Measurements from ENCODE around the gene LAGE3. TPM values are rescaled to one million over a fixed set of nuclear protein-coding genes. Genes with fewer than 3 reads are reported as not detected.

The LAGE3 gene
- total RNA-seq, 2 donors from 2014 or later, result 20.2 to 27.4 TPM

DNA sequence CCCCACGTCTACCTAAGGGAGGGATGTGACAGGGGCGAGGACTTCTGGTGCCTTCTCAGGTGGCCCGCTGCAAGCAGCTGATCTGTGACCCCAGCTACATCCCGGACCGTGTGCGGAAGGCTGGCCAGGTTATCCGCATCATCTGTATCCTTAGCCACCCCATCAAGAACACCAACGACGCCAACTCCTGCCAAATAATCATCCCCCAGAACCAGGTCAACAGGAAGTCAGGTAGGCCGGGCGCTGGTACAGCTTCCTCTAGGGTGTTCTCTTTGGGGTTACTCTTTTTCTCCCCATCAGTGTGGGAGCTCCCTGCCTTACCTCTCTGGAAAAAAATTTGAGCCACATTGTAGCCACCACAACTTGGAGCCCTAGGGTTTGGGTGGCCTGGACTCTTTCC, 37.5 kb downstream of the LAGE3 start:
- DNase-seq, result no peak
- Histone ChIP-seq H3K27ac (no peak overlapping the region), H3K27me3 (no peaks in the 10 kb centered on the region), H3K4me3 (no peak overlapping the region), H3K36me3 (replicated peaks in 1 of 2; ENCODE audit: insufficient read depth in 1 of 2, low read depth in 2 of 2) (no peaks in the 10 kb centered on the region), H3K4me1 (peaks cover 33% of the 10 kb centered on the region), H3K9me3 (no peaks in the 10 kb centered on the region)
- ATAC-seq, result no peak
- 92% methylated on average over 7 of the region's 11 CpGs; no CpG with 5 or more reads in 1 of the 2 donors for WGBS, 2 donors
- TF ChIP-seq POLR2A (IDR thresholded peaks at IDR 0.05), result no peak
- TF ChIP-seq, protein P1, sequence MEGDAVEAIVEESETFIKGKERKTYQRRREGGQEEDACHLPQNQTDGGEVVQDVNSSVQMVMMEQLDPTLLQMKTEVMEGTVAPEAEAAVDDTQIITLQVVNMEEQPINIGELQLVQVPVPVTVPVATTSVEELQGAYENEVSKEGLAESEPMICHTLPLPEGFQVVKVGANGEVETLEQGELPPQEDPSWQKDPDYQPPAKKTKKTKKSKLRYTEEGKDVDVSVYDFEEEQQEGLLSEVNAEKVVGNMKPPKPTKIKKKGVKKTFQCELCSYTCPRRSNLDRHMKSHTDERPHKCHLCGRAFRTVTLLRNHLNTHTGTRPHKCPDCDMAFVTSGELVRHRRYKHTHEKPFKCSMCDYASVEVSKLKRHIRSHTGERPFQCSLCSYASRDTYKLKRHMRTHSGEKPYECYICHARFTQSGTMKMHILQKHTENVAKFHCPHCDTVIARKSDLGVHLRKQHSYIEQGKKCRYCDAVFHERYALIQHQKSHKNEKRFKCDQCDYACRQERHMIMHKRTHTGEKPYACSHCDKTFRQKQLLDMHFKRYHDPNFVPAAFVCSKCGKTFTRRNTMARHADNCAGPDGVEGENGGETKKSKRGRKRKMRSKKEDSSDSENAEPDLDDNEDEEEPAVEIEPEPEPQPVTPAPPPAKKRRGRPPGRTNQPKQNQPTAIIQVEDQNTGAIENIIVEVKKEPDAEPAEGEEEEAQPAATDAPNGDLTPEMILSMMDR (IDR thresholded peaks at IDR 0.05), result no peak
- intact Hi-C loops (cut with DNase I), result no loop called here

DNA sequence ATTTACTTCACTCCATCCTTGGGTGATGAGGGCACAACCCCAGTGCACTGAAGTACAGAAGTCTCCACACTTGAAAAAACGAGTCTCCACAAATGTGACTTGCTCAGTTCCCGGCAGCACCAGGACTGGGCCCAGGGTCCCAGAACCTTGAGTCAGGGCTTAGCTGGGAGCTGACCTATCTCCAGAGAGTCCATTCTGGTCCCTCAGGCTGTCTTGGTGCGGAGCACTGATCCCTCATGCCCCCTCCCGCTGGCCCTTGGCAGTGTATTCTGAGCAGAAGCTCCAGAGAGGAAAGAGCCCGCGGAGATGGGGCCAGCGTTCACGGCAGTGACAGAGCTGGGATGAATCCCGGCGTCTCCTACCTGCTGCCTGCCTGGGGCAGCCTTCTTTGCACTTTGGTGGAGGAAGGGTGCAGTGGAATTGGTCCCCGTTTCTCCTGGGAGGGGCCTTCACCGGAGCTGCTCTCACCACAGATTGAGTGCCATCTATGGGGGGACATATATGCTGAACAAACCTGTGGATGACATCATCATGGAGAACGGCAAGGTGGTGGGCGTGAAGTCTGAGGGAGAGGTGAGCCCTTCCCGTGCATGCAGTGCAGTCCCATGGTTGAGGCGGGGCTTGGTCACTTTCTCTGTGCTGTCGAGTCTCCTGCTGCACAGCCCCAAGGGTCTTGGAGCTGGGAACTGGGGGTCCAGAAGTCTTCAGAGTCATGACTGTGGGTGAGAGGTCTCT, 38.3 kb downstream of the LAGE3 start:
- no peak for ATAC-seq
- H3K4me3 ChIP-seq, result no peak overlapping the region
- no peaks in the 10 kb centered on the region for H3K36me3 ChIP-seq (replicated peaks in 1 of 2; ENCODE audit: insufficient read depth in 1 of 2, low read depth in 2 of 2)
- no peaks in the 10 kb centered on the region for H3K27me3 ChIP-seq
- 86 to 91% methylated on average over 9 to 13 of the region's 17 CpGs for WGBS, 2 donors
- H3K4me1 ChIP-seq, result peaks cover 34% of the 10 kb centered on the region
- DNase-seq, result no peak
- H3K9me3 ChIP-seq, result no peaks in the 10 kb centered on the region
- intact Hi-C loops (cut with DNase I), result no loop called here
- no peak for TF ChIP-seq POLR2A (IDR thresholded peaks at IDR 0.05)
- TF ChIP-seq, protein P1 (IDR thresholded peaks at IDR 0.05), result no peak
- no peak overlapping the region for H3K27ac ChIP-seq

DNA sequence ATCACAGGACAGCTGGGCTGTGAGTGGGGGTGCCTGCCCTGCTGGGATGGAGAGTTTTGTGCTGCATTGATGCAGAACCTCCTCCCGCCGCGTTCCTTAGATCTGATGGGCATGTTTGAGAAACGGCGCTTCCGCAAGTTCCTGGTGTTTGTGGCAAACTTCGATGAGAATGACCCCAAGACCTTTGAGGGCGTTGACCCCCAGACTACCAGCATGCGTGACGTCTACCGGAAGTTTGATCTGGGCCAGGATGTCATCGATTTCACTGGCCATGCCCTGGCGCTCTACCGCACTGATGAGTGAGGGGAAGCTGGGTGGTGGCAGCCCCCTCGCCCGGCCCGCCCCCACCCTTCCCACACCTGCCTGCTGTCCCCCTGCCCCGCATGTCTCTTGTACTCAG, 39.2 kb downstream of the LAGE3 start:
- Histone ChIP-seq H3K4me3 (no peak overlapping the region), H3K9me3 (no peaks in the 10 kb centered on the region), H3K4me1 (peaks cover 25% of the 10 kb centered on the region), H3K36me3 (replicated peaks in 1 of 2; ENCODE audit: insufficient read depth in 1 of 2, low read depth in 2 of 2) (no peaks in the 10 kb centered on the region), H3K27me3 (no peaks in the 10 kb centered on the region), H3K27ac (no peak overlapping the region)
- TF ChIP-seq, protein P1 (IDR thresholded peaks at IDR 0.05), result no peak
- no peak for TF ChIP-seq POLR2A (IDR thresholded peaks at IDR 0.05)
- DNase-seq (no peak), ATAC-seq (no peak)
- intact Hi-C loops (cut with DNase I), result no loop called here
- WGBS, 2 donors, result 92% methylated on average over 8 of the region's 18 CpGs; no CpG with 5 or more reads in 1 of the 2 donors

DNA sequence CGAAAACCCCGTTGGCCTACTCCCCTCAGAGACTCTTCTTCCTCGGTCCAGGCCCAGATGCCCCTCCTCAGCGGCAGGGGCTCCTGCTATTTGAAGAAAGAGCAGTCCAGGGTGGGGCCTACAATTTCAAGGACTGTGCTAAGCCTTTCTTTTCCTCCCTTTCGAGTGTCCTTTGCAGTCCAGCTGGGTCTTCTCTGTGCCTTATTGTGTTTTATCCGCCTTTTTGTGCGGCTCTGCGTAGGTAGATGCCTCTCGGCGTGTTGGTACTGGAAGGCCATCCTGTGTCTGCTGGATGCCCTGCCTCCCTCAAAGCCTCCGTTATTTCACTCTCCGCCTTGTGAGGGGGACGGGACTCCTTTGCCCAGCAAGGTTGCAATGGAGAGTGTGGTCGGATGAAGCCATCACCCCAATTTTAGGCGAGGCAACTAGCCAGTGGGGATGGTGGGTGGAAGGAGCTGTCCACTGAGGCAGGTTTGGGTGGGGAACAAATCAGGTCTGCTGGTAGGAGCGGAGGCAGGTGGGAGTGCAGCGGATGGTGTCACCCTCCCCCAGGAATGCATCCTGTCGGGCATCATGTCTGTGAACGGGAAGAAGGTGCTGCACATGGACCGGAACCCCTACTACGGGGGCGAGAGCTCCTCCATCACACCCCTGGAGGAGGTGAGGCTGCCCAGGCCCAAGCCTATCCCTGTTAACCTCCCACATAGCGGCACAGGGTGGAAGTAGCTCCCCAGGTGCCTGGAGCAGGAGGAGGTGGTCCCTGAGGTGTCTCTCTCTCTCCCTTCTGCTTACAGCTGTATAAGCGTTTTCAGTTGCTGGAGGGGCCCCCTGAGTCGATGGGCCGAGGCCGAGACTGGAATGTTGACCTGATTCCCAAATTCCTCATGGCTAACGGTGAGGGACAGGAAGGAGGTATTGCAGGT, 40.8 kb downstream of the LAGE3 start:
- TF ChIP-seq POLR2A (IDR thresholded peaks at IDR 0.05), result no peak
- TF ChIP-seq, protein P1 (IDR thresholded peaks at IDR 0.05), result no peak
- DNase-seq (no peak), ATAC-seq (no peak)
- WGBS, 2 donors, result 62 to 76% methylated on average over 15 to 26 of the region's 28 CpGs
- H3K4me3 ChIP-seq, result no peak overlapping the region
- no peaks in the 10 kb centered on the region for H3K36me3 ChIP-seq (replicated peaks in 1 of 2; ENCODE audit: insufficient read depth in 1 of 2, low read depth in 2 of 2)
- intact Hi-C loops (cut with DNase I), result no loop called here
- H3K9me3 ChIP-seq, result no peaks in the 10 kb centered on the region
- H3K27ac ChIP-seq, result no peak overlapping the region
- no peaks in the 10 kb centered on the region for H3K27me3 ChIP-seq
- H3K4me1 ChIP-seq, result peaks cover 16% of the 10 kb centered on the region

All from body of pancreas (tissue), 4 donors.